ENCODE measurements around the gene MUC4.
A peak's percentile ranks its signal among the peaks of the same experiment; 100 is the strongest.
"Not testable (repeated sequence)": the region's sequence is repeated elsewhere in the genome, so short reads cannot be mapped to it uniquely, and the experiment has no call there.

The MUC4 gene

GRCh38 chr3:195836476-195837135, 24.9 kb upstream of the MUC4 start:
- peak in 1 of 56 donors; percentile 6 for DNase-seq

GRCh38 chr3:195835791-195836190, 24.1 kb upstream of the MUC4 start:
- DNase-seq = no peak

- no peak for DNase-seq
These were observed 23.2 kb upstream of the MUC4 start for GRCh38 chr3:195834675-195835583.

GRCh38 chr3:195829897-195830254, 18.1 kb upstream of the MUC4 start:
- no peak for DNase-seq

GRCh38 chr3:195828762-195829161, 17.0 kb upstream of the MUC4 start:
- no peak for DNase-seq

GRCh38 chr3:195825857-195826804, 14.4 kb upstream of the MUC4 start:
- DNase-seq = no peak

- no peak for DNase-seq
These were observed 13.5 kb upstream of the MUC4 start for GRCh38 chr3:195825191-195825588.

- DNase-seq = not testable (repeated sequence)
These were observed 12.9 kb upstream of the MUC4 start for GRCh38 chr3:195824425-195825190.

GRCh38 chr3:195823999-195824398, 12.3 kb upstream of the MUC4 start:
- no peak for DNase-seq

GRCh38 chr3:195823280-195823679, 11.6 kb upstream of the MUC4 start:
- DNase-seq = peak in 1 of 56 donors; percentile 23

- no peak for DNase-seq
These were observed 10.5 kb upstream of the MUC4 start for GRCh38 chr3:195822131-195822696.

GRCh38 chr3:195821403-195822130, 9.8 kb upstream of the MUC4 start:
- DNase-seq = no peak

GRCh38 chr3:195820901-195821300, 9.2 kb upstream of the MUC4 start:
- no peak for DNase-seq

GRCh38 chr3:195820186-195820585, 8.5 kb upstream of the MUC4 start:
- no peak for DNase-seq

- DNase-seq = no peak
These were observed 6.6 kb upstream of the MUC4 start for GRCh38 chr3:195818301-195818700.

GRCh38 chr3:195817578-195818135, 5.9 kb upstream of the MUC4 start:
- DNase-seq = no peak

- DNase-seq = not testable (repeated sequence)
These were observed 4.7 kb upstream of the MUC4 start for GRCh38 chr3:195816276-195816913.

GRCh38 chr3:195815169-195815771, 3.5 kb upstream of the MUC4 start:
- no peak for DNase-seq
